HFF-Myc (cell line): Measurements from ENCODE around the gene ZNF860.

Experiments used
- DNase-seq: peaks from one replicate; pipeline ENCODE4 v3.0.0-alpha.2; 2011; ENCODE audit warnings: low read depth; ENCODE audit errors: extremely low read depth
- H3K4me3 ChIP-seq: replicated peaks from 2 replicates; pipeline ENCODE4 v1.5.1; 2011; ENCODE audit warnings: low read depth, mild to moderate bottlenecking, control low read depth, low read length
- TF ChIP-seq, protein P1 (sequence below): IDR thresholded peaks from 2 replicates; pipeline ENCODE4 v1.5.1; 2012; ENCODE audit warnings: mild to moderate bottlenecking, low read depth, low read length, control low read depth; ENCODE audit errors: missing control alignments

Gene ZNF860

DNA sequence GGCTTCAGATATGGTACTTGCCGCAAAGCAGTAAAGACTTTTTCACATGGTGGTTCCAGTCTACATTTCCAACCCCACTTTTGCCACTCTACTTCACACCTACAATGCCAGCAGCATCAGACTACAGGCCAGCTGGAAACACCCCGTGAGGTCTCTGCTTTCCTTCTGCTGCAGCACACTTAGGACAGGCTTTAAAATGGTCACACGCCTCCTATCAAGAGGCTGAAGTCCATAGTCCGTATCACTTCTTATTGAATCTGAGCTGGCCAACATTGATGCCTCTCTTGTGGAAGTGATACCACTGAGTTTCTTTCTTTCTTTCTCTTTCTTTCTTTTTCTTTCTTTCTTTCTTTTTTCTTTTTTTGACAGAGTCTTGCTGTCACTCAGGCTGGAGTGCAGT lies 59.8 kb downstream of the ZNF860 start:
- H3K4me3 ChIP-seq = no peak overlapping the region
- TF ChIP-seq, protein P1, sequence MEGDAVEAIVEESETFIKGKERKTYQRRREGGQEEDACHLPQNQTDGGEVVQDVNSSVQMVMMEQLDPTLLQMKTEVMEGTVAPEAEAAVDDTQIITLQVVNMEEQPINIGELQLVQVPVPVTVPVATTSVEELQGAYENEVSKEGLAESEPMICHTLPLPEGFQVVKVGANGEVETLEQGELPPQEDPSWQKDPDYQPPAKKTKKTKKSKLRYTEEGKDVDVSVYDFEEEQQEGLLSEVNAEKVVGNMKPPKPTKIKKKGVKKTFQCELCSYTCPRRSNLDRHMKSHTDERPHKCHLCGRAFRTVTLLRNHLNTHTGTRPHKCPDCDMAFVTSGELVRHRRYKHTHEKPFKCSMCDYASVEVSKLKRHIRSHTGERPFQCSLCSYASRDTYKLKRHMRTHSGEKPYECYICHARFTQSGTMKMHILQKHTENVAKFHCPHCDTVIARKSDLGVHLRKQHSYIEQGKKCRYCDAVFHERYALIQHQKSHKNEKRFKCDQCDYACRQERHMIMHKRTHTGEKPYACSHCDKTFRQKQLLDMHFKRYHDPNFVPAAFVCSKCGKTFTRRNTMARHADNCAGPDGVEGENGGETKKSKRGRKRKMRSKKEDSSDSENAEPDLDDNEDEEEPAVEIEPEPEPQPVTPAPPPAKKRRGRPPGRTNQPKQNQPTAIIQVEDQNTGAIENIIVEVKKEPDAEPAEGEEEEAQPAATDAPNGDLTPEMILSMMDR = no peak
- DNase-seq = no peak
